WI38 (cell line): ENCODE results near the gene ETV2.
"Not testable (repeated sequence)": the region's sequence is repeated elsewhere in the genome, so short reads cannot be mapped to it uniquely, and the experiment has no call there.

Experiments used
- H3K4me3 ChIP-seq: 2 replicates; pipeline ENCODE4 v1.5.1; 2011; ENCODE audit warnings: low read depth, mild to moderate bottlenecking, control low read depth, low read length
- CTCF ChIP-seq: IDR thresholded peaks from 2 replicates; pipeline ENCODE4 v1.5.1; 2012; ENCODE audit warnings: low read depth, mild to moderate bottlenecking, control low read depth, low read length

Gene ETV2

GRCh38 chr19:35641515-35642151 is at the start of gene ETV2:
Gene ETV2 (plus strand): TSS chr19:35641745. CDS start chr19:35642461, 716 bp downstream.
- H3K4me3 ChIP-seq: 0 out of 2 replicates have a peak within 1 kb of the TSS, but pooled peaks have one; percentile 6
- TF ChIP-seq CTCF: no peak

- no peak for TF ChIP-seq CTCF
- H3K4me3 ChIP-seq: no peak overlapping the region
These were observed 49.3 kb upstream of the ETV2 start for GRCh38 chr19:35592226-35592625.

- not testable (repeated sequence) for H3K4me3 ChIP-seq
These were observed 46.5 kb upstream of the ETV2 start for GRCh38 chr19:35595026-35595425.

- no peak overlapping the region for H3K4me3 ChIP-seq
- TF ChIP-seq CTCF: no peak
These were observed 45.6 kb upstream of the ETV2 start for GRCh38 chr19:35595928-35596327.

GRCh38 chr19:35596366-35596999 is 45.1 kb upstream of the ETV2 start:
- no peak for TF ChIP-seq CTCF
- H3K4me3 ChIP-seq: no peak overlapping the region

GRCh38 chr19:35601971-35602370 is 39.6 kb upstream of the ETV2 start:
- no peak overlapping the region for H3K4me3 ChIP-seq
- TF ChIP-seq CTCF: no peak

- H3K4me3 ChIP-seq: not testable (repeated sequence)
These were observed 37.1 kb upstream of the ETV2 start for GRCh38 chr19:35604436-35604835.

GRCh38 chr19:35607170-35607569 is 34.4 kb upstream of the ETV2 start:
- not testable (repeated sequence) for H3K4me3 ChIP-seq

GRCh38 chr19:35607661-35608060 is 33.9 kb upstream of the ETV2 start:
- no peak overlapping the region for H3K4me3 ChIP-seq
- no peak for TF ChIP-seq CTCF
